SK-N-MC (cell line): ENCODE measurements around the gene GNAT3.

Experiments
- EZH2 ChIP-seq: fragments of 200-600 bp; sonication (generic); IDR thresholded peaks from one replicate; pipeline ENCODE4 v1.6.1; 2017; ENCODE audit warnings: antibody characterized with exemption
- FOXP2 ChIP-seq: optimal IDR thresholded peaks from 2 replicates; pipeline ENCODE3; 2011; ENCODE audit warnings: mild to moderate bottlenecking, moderate library complexity; ENCODE audit not compliant: insufficient read depth; ENCODE audit errors: extremely low read length, control extremely low read depth

GRCh38 chr7:80508440-80508839 is 3.4 kb downstream of the GNAT3 start:
- TF ChIP-seq EZH2 (no peak), FOXP2 (no peak)
